SIG-M5 (cell line): ENCODE data around the gene AMOT.
"Not testable (repeated sequence)": the region's sequence is repeated elsewhere in the genome, so short reads cannot be mapped to it uniquely, and the experiment has no call there.

Source experiments
- DNase-seq: peaks from one replicate; lab custom pipeline; 2025; lab: John Stamatoyannopoulos, UW

AMOT gene

DNA sequence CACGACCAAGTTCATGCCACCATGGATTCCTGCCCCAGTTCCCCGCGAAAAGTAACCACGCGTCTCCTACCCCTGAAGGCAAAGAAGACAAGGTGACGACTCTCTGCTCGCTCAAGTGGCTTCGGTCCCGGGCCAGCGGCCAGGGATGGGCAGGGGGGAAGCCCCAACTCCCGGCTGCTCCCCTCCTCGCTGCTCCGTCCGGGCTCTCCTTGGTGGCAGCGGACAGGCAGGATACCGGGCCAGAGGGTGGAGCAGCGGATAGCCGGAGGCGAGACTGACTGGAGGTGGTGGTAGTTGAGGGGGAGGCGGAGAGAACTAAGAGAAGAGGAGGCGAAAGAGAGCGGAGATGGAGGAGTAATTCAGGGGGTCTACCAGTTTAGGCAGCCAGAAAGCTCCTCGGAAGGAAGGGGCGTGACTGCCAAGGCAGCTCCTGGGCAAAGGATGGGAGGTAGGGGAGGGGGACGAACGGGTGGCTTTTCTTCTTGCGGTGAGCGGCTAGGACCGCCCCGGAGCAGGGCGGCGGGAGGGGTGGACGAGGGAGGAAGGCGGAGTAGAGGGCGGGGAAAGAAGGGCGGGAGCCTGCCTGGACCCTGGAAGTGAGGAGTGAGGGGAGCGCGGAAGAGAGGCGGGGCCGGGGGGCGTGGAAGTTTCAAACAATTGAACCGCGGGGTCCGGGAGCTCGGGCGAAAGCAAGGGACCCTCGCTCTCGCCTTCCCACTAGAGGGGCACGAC, at the start of gene AMOT:
AMOT (minus strand) TSS at position 450 of the 732 bp plus-strand sequence. CDS start 17,705 bp downstream, outside the sequence.
- DNase-seq, result no peak

DNA sequence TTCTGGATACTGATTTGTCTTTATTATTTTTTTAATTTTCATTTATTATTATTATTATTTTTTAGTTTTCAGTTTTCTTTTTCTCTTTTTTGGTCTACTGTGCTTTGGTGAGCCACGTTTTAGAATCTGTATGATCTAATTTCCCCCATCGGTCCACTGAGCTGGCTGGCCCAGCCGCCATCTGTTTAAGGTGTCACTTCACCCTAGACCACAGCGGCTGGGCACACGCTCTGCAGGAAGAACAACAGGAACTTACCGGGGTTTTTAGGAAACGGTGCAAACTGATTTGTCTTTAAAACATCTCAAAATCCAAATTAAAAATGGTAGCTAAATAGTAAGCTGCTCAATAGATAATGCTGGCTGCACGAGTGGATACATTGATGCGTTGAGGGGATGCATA, 48.8 kb upstream of the AMOT start:
- no peak for DNase-seq

DNA sequence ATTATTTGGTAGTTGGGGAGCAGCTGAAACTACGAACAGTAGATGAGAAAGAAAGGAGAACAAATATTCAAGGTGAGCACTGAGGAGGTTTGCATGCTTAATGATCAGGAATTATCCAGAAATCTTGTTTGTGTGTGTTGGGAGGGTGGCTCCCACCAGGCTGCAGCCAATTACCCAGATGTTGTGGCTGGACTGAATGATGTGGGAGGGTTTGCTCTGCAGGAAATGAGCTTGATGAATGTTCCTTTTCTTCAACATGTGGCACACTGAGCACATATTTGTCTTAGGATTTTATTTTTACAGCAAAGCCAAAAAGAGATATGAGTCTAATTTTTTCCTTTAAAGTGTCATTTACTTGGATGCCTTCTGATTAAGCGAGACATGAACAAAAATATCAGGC, 48.3 kb upstream of the AMOT start:
- DNase-seq, result no peak

DNA sequence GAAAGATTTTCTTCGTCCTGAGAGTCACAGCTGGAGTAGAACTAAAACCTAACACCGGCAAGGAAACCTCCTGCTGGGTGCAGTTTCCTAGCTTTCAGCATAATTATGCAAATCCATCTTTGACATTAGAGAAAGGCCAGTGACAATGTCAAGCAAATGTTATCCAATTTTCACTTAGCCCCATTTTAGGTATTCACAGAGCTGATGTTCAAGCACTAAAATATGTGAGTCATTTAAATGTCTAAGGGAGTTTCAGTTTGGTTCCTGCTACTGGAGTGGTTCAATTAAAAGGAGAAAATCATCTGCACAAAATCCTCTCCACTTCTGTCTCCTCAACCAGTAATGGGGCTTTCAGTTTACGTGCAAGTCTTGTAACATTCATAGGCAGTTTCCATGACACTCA, 37.1 kb upstream of the AMOT start:
- DNase-seq, result no peak

DNA sequence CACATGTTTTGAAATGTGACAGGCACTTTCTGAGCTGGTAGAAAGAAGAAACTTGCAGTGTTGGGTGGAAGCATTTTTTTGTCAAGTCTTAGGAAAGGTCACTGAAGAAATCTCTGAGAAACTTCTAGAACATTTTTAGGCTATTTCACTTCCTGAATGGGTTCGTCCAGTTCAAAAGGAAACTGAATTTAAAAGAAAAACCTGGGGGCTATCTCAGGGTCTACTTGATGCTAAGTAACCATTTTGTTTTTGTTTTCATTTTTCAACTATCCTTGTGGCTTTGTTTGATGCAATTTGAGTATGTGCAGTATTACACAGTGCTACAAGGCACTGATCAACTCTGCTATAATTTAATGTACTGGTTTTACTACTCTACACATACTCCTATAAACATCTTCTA, 34.0 kb upstream of the AMOT start:
- DNase-seq, result no peak

DNA sequence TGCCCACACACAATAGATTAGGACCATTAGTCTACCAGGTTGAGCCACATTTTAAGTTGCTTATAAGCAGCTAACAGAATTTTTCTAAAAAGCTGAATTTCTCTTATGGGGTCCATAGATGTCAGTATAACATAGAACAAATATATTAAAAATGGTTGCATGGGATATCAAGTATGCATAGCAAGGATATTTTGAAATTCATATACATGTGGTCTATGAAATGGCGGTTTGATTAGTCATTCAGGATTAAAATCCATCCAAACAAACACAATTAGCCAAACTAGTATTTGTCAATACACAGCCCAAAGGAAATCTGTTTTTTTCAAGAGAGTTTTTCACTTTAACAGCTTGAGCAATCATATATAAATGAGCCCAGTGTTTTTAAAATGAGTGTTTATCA, 33.5 kb upstream of the AMOT start:
- DNase-seq, result no peak

- DNase-seq, result no peak
These were observed 28.0 kb upstream of the AMOT start for GRCh38 chrX:112868586-112868985.

- no peak for DNase-seq
These were observed 26.9 kb upstream of the AMOT start for GRCh38 chrX:112867570-112867969.

GRCh38 chrX:112866175-112866574, 25.5 kb upstream of the AMOT start:
- DNase-seq, result no peak

- DNase-seq, result no peak
These were observed 24.9 kb upstream of the AMOT start for GRCh38 chrX:112865464-112866025.

- no peak for DNase-seq
These were observed 23.2 kb upstream of the AMOT start for GRCh38 chrX:112863850-112864249.

GRCh38 chrX:112857478-112857878, 16.8 kb upstream of the AMOT start:
- no peak for DNase-seq

DNA sequence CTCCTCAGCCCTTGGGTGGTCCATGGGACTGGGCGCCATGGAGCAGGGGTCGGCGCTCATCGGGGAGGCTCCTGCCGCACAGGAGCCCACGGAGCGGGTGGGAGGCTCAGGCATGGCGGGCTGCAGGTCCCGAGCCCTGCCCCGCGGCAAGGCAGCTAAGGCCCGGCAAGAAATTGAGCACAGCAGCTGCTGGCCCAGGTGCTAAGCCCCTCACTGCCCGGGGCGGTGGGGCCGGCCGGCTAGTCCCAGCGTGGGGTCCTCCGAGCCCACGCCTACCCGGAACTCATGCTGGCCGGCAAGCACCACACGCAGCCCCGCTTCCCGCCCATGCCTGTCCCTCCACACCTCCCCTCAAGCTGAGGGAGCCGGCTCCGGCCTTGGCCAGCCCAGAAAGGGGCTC, 14.3 kb upstream of the AMOT start:
- DNase-seq, result not testable (repeated sequence)

DNA sequence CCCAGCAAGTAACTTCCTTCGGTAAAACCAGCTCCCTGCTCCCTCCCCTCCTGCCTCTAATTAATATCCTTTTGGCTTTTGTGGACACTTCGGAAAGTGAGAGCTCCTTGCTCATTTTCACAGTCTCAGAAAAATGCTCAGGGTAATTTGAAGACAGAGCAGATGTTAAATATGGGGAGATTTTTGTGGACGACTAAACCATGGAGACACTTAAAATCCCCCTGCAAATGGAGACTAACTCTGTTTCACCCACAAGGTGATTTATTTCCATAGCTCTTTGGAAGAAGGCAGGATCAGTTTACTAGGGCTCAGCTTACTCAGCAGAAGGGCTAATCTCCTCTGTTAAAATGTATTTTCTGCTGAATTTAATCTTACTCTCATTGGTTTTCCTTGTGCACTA, 12.2 kb upstream of the AMOT start:
- no peak for DNase-seq

DNA sequence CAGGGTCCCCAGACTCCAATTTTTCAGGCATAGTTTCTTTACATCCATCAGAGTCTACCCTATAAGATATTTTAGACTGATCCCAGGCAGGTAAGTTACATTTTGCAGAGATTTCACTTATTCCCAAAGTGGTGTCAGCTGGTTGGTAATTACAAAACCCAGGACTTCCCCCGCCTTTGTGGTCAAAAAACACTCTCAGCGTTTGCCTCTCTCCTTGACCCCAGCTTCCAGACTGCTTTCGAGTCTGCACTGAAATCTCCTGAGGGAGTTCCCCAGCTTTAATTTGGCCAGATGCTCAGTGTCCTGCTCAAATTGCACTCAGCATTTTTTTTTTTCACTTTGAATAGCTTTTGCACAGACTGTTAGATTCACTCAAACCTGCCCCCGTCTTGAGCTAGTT, 11.2 kb upstream of the AMOT start:
- no peak for DNase-seq

DNA sequence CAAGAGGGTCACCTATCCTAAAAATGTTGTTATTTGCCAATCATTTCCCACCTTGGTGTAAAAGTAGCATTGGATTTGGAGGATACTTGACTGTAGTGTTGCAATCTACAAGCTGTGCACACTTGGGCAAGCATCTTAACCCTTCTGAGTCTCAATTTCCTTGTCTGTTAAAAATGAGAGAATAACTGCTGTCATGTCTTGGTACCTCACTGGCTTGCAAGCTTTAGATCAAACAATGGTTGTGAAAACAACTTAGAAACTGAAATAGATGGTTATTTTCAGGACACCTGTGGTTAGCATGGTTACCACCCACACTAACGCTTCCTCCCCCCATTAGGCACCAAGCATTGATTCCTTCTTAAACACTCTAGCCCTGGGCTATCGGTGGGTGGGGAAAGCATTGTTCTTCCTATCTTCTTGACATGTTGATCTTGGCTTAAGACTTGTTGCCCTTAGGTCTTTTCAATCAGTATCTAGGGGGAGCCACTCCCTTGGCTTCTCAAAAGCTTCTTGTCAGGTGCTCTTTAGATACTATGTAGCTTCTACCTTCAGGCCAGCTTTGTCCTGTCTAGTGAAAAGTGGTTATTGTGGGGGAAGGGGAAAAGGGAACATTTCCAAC, 10.6 kb upstream of the AMOT start:
- no peak for DNase-seq

GRCh38 chrX:112849016-112849415, 8.4 kb upstream of the AMOT start:
- no peak for DNase-seq

GRCh38 chrX:112846782-112847181, 6.2 kb upstream of the AMOT start:
- no peak for DNase-seq

GRCh38 chrX:112846187-112846586, 5.6 kb upstream of the AMOT start:
- DNase-seq, result no peak

GRCh38 chrX:112844250-112844649, 3.6 kb upstream of the AMOT start:
- no peak for DNase-seq

GRCh38 chrX:112841820-112842157, 1.2 kb upstream of the AMOT start:
- no peak for DNase-seq

DNA sequence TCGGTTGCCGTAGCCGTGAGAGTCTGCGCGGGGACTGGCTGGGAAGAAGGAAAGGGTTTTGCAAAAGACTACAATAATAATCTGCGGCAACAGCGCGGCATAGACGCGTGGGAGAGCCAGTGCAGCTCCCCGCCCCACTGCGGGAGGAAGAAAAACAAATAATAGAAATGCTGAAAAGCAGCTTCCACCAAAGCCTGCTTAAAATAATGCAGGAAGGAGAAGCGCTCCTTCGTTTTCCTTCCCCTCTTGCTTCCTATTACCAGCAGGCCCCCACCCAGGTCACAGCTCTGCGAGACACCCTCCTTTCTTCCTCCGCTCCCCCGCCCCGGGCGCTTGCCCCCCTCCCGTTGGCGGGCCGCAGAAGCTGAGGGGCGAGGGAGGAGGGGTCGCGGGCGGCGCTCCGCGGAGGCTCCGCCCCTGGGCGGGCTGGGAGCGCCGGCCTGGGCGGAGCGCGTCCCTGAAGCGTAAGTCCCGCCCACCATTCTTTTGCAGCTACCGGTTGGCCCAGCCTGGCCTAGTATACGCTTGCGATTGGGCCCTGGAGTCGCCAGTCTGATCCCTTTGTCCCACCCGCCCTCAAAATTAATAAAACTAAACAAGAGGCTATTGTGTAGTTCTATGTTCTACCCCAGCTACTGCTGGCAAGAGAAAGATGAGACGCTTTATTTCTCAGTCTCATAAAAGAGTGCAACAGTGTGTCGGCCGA, 636 bp upstream of the AMOT start:
- DNase-seq, result no peak

- DNase-seq, result no peak
These were observed 775 bp downstream of the AMOT start for GRCh38 chrX:112839856-112840255.
